GM18526 (cell line): ENCODE measurements around the gene SLC7A6.

ENCODE experiments used
- POLR2A ChIP-seq: IDR thresholded peaks from 3 replicates; pipeline ENCODE4 v1.6.1; 2011; ENCODE audit not compliant: insufficient read length; ENCODE audit errors: extremely low read depth

Gene SLC7A6

DNA sequence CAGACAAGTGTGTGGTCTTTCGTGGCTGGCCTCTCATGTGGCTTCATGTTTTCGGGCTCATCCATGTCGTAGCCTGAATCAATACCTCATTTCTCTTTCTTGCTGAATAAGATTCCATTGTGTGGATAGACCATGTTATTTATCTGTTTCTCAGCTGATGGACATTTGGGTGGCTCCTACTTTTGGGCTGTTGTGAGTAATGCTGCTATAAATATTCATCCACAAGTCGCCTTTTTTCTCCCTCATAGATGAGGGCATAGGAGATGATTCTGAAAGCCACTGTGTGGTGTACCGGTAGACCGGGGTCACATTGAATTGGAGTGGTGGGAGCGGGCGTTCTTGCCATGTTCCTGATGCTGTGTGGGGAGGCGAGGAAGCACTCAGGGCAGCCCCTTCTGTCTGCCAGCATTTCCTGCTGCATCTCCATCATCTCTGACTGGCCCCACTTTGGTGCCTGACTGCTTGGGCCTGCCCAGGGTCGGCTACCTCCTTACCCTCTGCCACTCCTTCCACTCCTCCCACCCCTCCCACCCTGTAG lies 86.6 kb downstream of the SLC7A6 start:
- TF ChIP-seq POLR2A = no peak
